ENCODE results near the gene SLC39A9.

Gene SLC39A9

DNA sequence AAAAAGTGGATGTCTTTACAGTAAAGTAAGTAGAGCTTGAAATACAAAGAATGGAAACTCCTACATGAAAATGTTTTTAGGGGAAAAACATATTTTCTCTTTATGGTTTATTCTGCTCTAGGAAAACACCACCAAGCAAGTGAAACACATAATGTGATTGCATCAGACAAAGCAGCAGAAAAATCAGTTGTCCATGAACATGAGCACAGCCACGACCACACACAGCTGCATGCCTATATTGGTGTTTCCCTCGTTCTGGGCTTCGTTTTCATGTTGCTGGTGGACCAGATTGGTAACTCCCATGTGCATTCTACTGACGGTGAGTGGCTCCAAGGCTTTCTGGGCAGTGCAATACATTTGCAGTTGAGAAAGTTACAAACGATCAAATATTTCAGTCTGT lies 43.5 kb downstream of the SLC39A9 start:
- H3K36me3 ChIP-seq: peaks cover 2% of the 10 kb centered on the region
- H3K4me3 ChIP-seq (ENCODE audit: low read depth, low read length): no peak overlapping the region
- H3K27ac ChIP-seq: no peak overlapping the region
- H3K9me3 ChIP-seq (ENCODE audit: severe bottlenecking): no peaks in the 10 kb centered on the region
- H3K27me3 ChIP-seq (ENCODE audit: insufficient read depth, low read depth, severe bottlenecking): no peaks in the 10 kb centered on the region
- TF ChIP-seq CTCF (IDR thresholded peaks at IDR 0.05; ENCODE audit: low read depth, low read length): no peak
- DNase-seq: no peak

- peaks cover 2% of the 10 kb centered on the region for H3K36me3 ChIP-seq
- H3K27me3 ChIP-seq (ENCODE audit: insufficient read depth, low read depth, severe bottlenecking): no peaks in the 10 kb centered on the region
- H3K9me3 ChIP-seq (ENCODE audit: severe bottlenecking): no peaks in the 10 kb centered on the region
- no peak overlapping the region for H3K4me3 ChIP-seq (ENCODE audit: low read depth, low read length)
- no peak for DNase-seq
- H3K27ac ChIP-seq: no peak overlapping the region
- TF ChIP-seq CTCF (IDR thresholded peaks at IDR 0.05; ENCODE audit: low read depth, low read length): no peak
These were observed 44.9 kb downstream of the SLC39A9 start for GRCh38 chr14:69443296-69443805.

- Histone ChIP-seq H3K27ac (no peak overlapping the region), H3K36me3 (no peaks in the 10 kb centered on the region), H3K4me3 (ENCODE audit: low read depth, low read length) (no peak overlapping the region), H3K27me3 (ENCODE audit: insufficient read depth, low read depth, severe bottlenecking) (no peaks in the 10 kb centered on the region), H3K9me3 (ENCODE audit: severe bottlenecking) (no peaks in the 10 kb centered on the region)
- TF ChIP-seq CTCF (IDR thresholded peaks at IDR 0.05; ENCODE audit: low read depth, low read length): no peak
- no peak for DNase-seq
These were observed 50.7 kb downstream of the SLC39A9 start for GRCh38 chr14:69449216-69449615.

- DNase-seq: no peak
- H3K9me3 ChIP-seq (ENCODE audit: severe bottlenecking): no peaks in the 10 kb centered on the region
- peaks cover 19% of the 10 kb centered on the region for H3K36me3 ChIP-seq
- no peak overlapping the region for H3K27ac ChIP-seq
- no peak for TF ChIP-seq CTCF (IDR thresholded peaks at IDR 0.05; ENCODE audit: low read depth, low read length)
- H3K27me3 ChIP-seq (ENCODE audit: insufficient read depth, low read depth, severe bottlenecking): no peaks in the 10 kb centered on the region
- no peak overlapping the region for H3K4me3 ChIP-seq (ENCODE audit: low read depth, low read length)
These were observed 53.4 kb downstream of the SLC39A9 start for GRCh38 chr14:69451941-69452340.

- no peak for DNase-seq
- no peak overlapping the region for H3K4me3 ChIP-seq (ENCODE audit: low read depth, low read length)
- no peaks in the 10 kb centered on the region for H3K9me3 ChIP-seq (ENCODE audit: severe bottlenecking)
- TF ChIP-seq CTCF (IDR thresholded peaks at IDR 0.05; ENCODE audit: low read depth, low read length): no peak
- H3K27me3 ChIP-seq (ENCODE audit: insufficient read depth, low read depth, severe bottlenecking): no peaks in the 10 kb centered on the region
- no peak overlapping the region for H3K27ac ChIP-seq
- H3K36me3 ChIP-seq: peaks cover 37% of the 10 kb centered on the region
These were observed 59.9 kb downstream of the SLC39A9 start for GRCh38 chr14:69458350-69458749.

DNA sequence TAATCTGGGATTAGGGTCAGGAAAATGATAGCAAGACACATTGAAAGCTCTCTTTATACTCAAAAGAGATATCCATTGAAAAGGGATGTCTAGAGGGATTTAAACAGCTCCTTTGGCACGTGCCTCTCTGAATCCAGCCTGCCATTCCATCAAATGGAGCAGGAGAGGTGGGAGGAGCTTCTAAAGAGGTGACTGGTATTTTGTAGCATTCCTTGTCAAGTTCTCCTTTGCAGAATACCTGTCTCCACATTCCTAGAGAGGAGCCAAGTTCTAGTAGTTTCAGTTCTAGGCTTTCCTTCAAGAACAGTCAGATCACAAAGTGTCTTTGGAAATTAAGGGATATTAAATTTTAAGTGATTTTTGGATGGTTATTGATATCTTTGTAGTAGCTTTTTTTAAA lies 60.6 kb downstream of the SLC39A9 start:
- Histone ChIP-seq H3K4me3 (ENCODE audit: low read depth, low read length) (no peak overlapping the region), H3K9me3 (ENCODE audit: severe bottlenecking) (no peaks in the 10 kb centered on the region), H3K27ac (no peak overlapping the region), H3K27me3 (ENCODE audit: insufficient read depth, low read depth, severe bottlenecking) (no peaks in the 10 kb centered on the region), H3K36me3 (peaks cover 37% of the 10 kb centered on the region)
- TF ChIP-seq CTCF (IDR thresholded peaks at IDR 0.05; ENCODE audit: low read depth, low read length): no peak
- no peak for DNase-seq

Measured in WERI-Rb-1 (cell line).